PC-3 (cell line): ENCODE data around the gene SPDYE2.
"Not testable (repeated sequence)": the region's sequence is repeated elsewhere in the genome, so short reads cannot be mapped to it uniquely, and the experiment has no call there.

Source experiments
- EZH2 ChIP-seq: fragments of 300-600 bp; sonication (generic); IDR thresholded peaks from one replicate; pipeline ENCODE4 v1.6.1; 2017; ENCODE audit warnings: antibody characterized with exemption, mild to moderate bottlenecking, low read length; ENCODE audit not compliant: unreplicated experiment
- TF ChIP-seq, protein P1 (sequence below): fragments of 300-600 bp; sonication (generic); conservative IDR thresholded peaks from 2 replicates; pipeline ENCODE4 v1.5.1; 2017; ENCODE audit warnings: antibody characterized with exemption, low read depth, mild to moderate bottlenecking, low read length

DNA sequence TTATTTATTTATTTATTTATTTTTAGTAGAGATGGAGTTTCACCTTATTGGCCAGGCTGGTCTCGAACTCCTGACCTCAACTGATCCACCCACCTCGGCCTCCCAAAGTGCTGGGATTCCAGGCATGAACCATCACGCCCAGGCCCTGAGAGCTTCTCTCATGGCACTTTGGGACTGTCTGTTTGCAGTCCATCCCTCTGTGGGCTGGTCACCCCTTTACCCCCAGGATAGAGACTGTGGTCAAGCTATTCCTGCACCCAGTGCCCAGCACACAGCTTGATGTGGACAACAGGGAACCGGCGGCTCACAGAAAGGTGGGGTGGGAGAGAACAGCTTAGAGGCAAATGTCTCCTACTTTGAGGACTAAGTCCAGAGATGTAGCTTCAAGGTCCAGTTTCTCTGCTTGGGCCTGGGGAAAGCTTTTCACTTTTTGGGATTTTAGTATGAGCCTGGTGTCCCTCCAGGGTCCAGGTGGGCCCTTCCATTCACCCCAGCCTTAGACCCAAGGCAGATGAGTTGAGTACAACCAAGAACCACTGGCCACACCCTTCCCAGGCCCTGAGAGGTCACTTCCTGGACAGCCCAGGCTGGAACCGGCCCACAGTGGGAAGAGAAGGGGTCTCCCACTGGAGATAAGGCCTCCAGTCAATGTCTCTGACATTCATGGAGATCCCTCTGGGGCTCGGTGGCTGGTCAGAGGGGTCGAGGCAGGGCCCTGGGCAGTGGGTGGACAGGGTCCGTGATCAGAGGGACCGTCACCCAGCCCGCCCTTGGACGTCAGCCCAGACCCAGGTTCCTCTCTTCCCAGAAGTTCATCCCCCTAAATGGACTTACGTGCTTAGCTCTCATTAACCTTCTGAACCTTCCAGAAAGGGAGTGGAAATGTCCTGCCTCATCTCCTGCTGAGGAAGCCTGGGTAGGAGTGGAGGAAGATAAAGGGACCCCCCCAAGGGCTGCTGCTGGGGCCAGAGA is 22.9 kb upstream of the SPDYE2 start:
- TF ChIP-seq, protein P1, sequence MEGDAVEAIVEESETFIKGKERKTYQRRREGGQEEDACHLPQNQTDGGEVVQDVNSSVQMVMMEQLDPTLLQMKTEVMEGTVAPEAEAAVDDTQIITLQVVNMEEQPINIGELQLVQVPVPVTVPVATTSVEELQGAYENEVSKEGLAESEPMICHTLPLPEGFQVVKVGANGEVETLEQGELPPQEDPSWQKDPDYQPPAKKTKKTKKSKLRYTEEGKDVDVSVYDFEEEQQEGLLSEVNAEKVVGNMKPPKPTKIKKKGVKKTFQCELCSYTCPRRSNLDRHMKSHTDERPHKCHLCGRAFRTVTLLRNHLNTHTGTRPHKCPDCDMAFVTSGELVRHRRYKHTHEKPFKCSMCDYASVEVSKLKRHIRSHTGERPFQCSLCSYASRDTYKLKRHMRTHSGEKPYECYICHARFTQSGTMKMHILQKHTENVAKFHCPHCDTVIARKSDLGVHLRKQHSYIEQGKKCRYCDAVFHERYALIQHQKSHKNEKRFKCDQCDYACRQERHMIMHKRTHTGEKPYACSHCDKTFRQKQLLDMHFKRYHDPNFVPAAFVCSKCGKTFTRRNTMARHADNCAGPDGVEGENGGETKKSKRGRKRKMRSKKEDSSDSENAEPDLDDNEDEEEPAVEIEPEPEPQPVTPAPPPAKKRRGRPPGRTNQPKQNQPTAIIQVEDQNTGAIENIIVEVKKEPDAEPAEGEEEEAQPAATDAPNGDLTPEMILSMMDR = not testable (repeated sequence)
- not testable (repeated sequence) for TF ChIP-seq EZH2
